SW480 (cell line): ENCODE measurements around the gene COX4I1.
"Not testable (repeated sequence)": the region's sequence is repeated elsewhere in the genome, so short reads cannot be mapped to it uniquely, and the experiment has no call there.

Source experiments
- DNase-seq: peaks from one replicate; pipeline ENCODE4 v3.0.0-alpha.2; 2016; ENCODE audit warnings: low spot score

COX4I1 gene

DNA sequence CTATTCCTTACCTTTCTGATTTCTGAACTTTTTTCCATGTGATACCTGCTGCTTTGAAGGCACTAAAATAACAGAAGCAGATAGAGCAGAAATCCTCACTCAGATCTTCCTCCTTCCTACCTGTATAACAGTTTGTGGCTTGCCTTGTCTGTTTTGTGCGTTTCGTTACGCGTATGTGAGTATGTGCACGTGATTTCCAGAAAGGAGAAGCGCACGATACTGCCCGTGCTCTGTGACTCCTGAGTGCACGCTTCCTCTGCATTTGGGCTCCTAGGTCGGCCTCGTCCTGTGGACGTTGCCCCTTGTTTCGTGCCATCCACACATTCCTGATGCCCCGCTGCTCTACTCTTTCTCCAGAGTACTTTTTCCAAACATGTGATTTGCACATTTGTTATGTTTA is 4.1 kb downstream of the COX4I1 start:
- no peak for DNase-seq

DNA sequence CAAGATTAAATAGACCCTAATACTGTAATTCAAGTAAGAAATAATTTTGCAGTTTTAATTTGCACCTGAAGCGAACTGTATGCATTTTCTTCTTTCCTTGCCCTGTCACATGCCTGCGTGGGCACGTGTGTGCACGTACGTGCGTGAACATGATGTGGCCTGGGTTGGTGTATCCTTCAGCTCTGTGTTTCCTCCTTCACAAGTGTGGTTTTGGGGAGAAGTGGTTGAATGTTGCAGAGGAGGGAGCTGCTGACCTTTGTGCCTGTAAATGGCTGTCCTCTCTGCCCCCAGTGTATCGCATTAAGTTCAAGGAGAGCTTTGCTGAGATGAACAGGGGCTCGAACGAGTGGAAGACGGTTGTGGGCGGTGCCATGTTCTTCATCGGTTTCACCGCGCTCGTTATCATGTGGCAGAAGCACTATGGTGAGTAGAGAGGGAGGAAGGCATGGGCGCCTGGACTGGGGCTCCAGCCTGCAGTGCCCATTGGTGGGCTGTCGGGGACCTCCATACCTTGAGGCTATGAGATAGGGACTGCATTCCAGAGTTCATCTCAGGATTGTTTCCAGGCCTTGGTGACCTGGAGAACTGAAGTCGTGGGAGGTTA is 6.0 kb downstream of the COX4I1 start:
- DNase-seq = no peak

DNA sequence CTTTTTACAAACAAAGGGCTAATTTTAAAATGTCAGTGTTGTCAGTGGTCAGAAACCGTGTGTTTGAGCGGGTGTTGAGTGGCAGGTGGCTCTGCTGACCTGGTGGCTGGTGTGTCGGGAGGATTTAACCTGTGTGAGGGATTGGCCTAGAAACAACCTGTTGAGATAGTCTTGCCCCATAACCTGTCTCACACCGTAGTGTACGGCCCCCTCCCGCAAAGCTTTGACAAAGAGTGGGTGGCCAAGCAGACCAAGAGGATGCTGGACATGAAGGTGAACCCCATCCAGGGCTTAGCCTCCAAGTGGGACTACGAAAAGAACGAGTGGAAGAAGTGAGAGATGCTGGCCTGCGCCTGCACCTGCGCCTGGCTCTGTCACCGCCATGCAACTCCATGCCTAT is 7.0 kb downstream of the COX4I1 start:
- DNase-seq = no peak

DNA sequence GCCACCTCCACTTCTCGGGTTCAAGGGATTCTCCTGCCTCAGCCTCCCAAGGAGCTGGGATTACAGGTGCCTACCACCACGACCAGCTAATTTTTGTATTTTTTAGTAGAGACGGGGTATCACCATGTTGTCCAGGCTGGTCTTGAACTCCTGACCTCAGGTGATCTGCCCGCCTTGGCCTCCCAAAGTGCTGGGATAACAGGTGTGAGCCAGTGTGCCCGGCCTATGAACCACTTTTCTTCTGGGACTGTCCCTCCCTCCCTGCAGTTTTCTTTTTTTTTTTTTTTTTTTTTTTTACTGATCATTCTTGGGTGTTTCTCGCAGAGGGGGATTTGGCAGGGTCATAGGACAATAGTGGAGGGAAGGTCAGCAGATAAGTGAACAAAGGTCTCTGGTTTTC is 7.8 kb downstream of the COX4I1 start:
- not testable (repeated sequence) for DNase-seq

DNA sequence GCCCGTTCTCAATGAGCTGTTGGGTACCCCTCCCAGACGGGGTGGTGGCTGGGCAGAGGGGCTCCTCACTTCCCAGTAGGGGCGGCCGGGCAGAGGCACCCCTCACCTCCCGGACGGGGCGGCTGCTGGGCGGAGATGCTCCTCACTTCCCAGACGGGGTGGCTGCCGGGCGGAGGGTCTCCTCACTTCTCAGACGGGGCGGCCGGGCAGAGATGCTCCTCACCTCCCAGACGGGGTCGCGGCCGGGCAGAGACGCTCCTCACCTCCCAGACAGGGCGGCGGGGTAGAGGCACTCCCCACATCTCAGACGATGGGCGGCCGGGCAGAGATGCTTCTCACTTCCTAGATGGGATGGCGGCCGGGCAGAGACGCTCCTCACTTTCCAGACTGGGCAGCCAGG is 8.6 kb downstream of the COX4I1 start:
- not testable (repeated sequence) for DNase-seq

DNA sequence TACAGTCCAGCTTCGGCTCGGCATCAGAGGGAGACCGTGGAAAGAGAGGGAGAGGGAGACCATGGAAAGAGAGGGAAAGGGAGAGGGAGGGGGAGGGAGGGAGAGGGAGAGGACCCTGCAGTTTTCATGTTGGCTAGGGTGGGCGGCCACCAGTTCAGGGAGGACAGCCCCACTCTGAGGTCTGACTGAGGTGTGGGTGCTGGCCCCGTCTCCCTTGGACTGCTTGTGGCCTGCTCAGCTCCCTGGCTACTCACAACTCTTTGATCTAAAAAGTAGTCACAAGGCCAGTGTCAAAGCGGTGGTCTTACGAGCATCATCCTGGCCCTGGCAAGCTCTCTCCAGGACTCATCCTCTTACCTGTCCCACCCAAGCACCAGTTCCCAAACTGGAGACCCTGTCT is 9.4 kb downstream of the COX4I1 start:
- DNase-seq = no peak

DNA sequence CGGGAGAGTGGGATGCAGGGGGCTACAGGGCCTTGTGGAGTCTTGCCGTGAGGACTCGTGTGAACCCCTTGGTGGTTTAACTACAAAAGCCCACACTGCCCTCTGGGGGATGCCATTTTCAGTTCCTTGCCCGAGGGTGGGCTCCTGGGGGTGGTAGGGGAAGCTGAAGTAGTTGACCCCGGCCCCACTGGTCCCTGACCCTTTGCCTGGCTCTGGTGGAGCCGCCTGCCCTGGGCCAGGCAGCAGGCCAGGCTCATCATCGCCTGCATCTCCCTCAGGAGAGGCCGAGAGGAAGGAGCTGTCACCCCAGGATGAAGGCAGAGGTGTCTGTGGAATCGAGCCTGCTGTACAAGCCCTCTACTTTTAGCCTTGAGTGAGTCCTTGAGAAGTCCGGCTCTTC is 10.2 kb downstream of the COX4I1 start:
- DNase-seq = no peak

DNA sequence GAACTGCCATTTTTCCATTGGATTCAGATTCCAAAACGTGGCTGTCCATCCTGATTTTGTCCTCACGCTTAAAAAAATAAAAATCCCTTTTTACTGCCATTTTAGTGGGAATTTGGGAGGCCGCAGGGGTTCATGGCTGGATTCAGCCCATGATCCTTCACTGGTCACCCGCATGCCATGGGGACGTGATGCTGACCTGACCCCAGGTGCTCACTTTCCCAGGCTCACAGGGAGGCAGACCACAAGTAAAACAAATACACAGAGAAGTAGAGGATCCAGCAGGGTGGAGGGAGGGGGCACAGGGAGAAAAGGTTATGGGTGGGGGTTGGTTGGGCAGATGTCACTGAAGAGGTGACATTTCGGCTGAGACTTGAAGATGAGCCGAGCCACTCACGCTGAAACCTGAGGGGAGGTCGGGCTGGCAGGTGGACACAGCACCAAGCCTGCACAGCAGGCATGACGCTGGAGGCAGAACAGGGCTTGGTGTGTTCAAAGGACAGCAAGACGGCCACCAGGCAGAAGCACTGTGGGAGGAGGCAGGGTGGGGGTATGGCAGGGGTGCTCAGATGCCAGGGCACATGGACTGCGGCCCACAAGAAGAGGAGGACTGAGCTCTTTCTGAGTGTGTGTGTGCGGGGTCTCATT is 10.7 kb downstream of the COX4I1 start:
- DNase-seq = no peak

DNA sequence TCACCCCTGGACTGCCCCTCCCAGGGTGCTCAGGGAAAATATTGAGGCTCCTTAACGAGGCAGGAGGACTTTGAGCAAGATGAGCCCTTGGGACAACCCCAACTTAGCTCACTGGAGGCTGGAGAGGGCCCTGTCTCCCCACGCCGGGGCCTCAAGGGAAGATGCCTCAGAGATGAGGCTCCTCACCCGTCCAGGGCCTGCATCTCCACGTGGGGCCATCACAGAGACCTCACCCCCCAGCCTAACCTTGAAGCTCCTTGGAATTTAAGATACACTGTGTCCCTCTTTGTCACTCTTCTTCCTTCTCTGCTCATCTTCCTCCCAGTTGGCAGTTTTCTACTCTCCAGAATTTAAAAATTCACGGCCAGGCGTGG is 11.2 kb downstream of the COX4I1 start:
- no peak for DNase-seq

DNA sequence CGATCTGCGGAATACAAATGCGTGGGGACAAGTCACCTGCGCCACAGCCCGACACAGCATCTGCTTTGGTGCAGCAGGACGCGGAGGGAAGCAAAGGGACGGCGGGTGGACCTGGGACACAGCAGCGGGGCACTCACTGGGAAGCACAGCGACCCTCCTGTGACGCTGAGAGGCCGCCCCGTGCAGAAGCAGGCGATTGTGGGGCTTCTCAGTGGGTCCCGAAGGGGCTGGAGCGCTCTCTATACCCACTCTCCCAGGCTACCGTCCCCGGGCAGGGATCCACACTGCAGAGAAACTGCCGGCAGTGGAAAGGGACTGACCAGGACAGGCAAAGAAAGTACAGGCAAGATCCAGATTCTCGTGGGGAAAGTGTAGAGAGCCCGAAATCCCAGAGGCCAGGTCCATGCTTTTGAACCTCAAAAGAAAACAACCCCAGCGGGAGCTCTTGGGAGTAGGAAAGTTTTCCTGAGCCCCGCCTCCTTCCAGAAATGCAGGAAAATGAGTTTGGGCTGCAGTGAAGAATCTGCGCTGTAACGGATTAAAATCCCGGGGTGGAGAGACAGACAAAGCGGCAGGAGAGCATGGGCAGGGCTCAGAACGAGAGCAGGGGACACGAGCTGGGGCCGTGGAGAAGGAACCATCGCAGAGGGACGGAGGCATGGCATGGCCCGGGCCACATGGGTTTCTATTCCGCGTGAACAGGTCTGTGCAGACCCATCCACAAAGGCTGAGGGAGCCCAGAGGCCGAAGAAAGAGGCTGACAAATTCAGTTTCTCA is 12.7 kb downstream of the COX4I1 start:
- no peak for DNase-seq

DNA sequence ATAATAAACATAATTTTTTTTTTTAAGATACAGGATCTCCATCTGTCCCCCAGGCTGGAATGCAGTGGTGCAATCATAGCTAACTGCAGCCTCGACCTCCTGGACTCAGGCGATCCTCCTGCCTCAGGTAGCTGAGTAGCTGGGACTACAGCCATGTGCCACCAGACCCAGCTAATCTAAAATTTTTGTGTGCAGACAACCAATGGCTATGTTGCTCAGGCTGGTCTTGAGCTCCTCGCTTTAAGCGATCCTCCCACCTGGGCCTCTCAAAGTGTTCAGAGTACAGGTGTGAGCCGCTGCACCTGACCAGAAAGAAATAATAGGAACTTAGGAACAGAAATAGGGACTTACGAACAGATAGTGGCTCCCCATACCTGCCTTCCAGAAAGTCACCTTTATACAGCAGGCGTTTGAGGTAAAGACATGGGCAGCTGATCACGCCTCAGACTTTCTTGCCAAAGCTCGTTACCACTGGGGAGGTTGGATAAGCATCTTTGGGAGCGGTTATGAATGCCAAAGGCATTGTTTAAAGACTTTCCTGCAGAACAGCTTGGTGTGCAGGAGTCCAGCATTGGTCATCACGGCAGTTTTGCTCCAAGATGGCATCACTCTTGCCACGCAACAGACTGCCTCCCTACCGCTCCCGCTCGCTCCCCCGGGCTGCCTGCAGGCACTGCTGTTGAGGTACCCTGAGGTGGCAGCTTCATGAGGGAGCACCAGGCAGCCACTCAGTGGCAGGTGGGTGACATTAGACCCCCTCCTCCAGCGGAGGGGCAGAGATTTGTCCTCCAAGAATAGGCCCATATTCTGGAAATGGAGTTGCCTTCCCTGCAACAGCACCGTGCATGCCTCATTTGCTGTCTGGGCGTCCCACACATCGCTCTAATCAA is 13.6 kb downstream of the COX4I1 start:
- no peak for DNase-seq

DNA sequence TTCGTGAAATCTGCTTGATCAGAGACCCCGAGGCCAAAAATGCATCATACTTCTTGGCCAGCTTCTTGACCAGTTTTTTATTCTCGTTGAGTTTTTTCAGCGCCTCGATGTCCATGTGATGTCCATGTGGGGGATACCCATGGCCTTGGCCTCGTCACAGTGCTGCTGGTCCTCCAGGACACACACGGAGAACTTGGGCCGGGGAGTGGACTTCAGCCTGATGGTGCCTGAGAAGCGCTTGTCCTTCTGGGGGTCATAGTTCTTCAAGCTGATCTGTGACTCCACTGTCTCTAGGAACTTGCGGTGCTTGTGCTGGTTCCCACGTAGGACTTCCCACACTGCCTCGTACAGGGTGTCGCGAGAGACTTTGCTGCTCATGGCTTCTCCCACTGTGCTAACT is 16.7 kb downstream of the COX4I1 start:
- no peak for DNase-seq

DNA sequence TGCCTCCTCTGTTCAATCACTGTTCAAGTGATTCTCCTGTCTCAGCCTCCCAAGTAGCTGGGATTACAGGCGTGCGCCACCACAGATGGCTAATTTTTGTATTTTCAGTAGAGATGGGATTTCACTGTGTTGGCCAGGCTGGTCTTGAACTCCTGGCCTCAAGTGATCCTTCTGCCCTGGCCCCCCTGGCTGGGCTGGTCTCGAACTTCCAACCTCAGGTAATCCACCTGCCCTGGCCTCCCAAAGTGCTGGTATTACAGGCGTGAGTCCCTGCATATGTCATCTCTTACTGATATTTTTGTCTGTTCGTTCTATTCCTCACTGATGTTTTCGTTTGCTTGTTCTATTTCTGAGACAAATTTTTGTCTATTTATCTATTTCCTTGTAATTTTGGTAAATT is 17.7 kb downstream of the COX4I1 start:
- not testable (repeated sequence) for DNase-seq

DNA sequence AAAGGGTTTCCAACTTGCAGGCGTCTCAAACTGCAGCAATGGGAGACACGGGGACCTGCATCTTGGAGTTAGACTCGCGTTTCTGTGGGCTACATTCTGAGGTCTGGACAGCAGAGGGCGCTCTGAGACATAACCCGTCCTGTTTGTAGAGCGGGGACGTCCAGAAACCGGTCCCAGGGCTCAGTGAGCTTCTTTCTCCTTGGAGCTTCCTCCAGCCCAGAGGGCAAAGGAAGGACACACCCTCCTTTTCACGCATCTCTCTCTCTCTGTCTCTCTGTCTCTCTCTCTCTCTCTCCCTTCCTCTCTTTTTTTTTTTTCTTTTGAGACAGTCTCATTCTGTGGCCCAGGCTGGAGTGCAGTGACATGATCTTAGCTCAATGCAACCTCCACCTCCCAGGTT is 19.8 kb downstream of the COX4I1 start:
- DNase-seq = peak; percentile 55

DNA sequence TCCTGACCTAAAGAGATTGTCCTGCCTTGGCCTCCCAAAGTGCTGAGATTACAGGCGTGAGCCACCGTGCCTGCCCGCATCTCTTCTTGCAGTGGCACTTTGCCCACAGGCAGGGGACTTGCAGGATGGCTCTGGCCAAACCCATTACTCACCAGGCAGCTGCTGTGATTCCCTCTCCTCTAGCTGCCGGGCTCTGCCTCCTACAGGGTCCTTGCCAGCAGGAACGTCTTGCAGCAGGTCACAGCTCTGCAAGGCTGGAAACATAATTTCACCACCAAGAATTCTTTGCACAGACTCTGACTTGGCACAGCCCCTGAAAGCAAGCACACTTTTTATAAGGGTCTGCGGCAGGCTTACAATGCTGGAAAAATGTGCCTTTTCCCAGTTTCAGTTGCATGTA is 20.3 kb downstream of the COX4I1 start:
- DNase-seq = no peak

DNA sequence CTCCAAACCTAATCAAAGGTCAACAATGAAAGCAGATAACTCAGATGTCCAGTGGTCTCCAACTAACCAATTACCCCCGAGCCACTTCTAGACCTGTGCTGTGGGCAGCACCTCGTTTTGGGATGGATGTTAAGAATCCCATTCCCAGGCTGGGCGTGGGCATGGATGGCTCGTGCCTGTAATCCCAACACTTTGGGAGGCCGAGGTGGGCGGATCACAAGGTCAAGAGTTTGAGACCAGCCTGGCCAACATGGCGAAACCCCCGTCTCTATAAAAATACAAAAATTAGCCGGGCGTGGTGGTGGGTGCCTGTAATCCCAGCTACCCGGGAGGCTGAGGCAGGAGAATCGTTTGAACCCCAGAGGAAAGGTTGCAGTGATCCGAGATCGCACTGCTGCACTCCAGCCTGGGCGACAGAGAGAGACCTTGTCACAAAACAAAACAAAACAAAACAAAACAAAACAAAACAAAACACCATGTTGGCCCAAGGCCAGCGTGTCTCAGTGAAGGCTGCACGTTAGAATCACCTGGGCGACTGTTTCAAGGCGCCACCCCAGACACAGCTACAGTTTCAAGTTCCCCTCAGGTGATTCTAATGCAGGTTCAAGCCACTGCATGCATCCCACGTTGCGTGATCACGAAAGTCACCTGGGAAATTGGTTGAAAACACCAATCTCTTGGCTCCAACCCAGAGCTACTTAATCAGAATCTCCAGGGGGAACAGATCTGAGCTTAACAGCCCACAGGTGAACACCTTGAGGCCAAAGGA is 21.3 kb downstream of the COX4I1 start:
- DNase-seq = no peak

DNA sequence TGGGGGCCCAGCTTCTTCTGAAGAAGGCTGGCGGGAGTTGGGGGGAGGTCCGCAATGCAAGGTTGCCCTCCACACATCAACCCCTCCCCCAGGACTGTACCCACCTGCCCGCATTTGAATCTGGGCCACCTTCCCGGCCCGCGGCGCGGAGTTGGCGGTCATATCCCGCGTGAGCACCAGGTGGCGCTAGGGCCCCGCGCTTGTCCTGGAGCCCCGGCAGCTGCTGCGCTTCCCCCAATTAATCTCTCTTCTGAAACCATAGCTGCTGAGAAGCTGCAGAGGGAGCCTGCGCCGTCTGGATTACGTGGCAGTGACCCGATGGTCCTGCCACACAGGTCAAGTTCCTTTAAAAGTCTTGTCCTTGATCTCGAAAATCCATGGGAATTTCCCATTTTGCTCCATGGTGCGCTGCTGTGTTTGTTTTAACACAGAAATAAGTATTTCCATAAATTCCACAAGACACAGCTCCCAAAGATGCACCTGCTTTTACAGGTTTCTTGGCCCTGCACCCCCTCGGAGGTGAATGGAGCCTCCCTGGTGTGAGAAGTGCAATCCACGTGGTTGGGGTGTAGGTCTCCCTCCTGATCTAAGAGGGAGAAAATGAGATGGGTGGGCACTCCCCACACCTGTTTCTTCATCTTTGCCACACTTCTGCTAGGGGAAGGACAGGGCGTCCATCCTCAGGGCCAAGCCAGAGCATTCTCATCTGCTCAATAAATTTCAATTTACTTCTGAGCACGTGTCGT is 22.1 kb downstream of the COX4I1 start:
- DNase-seq = peak; percentile 80

DNA sequence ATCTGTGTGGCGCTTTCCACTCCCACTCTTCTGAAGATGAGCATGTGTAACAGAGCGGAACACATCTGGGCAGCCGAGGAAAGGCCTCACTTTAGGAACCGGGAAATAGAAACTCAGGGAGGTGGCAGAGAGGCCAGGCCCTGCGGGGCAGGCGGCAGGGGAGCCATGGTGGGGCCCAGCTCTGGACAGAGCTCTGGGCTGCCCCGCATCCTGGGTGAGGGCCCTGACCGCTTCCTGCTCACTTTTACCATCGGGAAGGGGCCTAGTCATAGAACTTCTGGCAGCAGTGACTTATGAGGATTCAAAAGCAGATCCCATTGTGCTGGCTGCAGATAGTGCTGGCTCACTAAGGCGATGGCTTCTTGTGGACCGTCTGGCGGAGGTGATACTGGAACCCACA is 22.6 kb downstream of the COX4I1 start:
- DNase-seq = no peak

DNA sequence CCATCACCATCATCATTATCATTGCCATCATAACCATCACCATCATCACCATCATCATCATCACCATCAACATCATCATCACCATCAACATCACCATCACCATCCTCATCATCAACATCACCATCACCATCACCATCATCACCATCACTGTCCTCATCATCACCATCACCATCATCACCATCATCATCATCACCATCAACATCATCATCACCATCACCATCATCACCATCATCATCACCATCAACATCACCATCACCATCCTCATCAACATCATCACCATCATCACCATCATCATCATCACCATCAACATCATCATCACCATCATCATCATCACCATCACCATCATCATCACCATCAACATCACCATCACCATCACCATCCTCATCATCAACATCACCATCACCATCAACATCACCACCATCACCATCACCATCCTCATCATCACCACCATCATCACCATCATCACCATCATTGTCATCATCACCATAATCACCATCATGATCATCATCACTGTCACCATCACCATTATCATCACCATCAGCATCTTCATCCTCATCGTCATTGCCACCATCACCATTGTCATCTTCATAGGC is 23.9 kb downstream of the COX4I1 start:
- DNase-seq = no peak
